OCI-LY1 (cell line): ENCODE measurements around the gene CHN1.

ENCODE experiments used
- EZH2 ChIP-seq: fragments of 200-600 bp; sonication (generic), shearing (Covaris generic); IDR thresholded peaks from 2 replicates; pipeline ENCODE4 v1.8.0; 2017; ENCODE audit warnings: borderline replicate concordance, mixed run types, mild to moderate bottlenecking, antibody characterized with exemption, low read length, moderate library complexity, mixed read lengths
- TF ChIP-seq, protein P1 (sequence below): fragments of 200-600 bp; sonication (generic), shearing (Covaris generic); IDR thresholded peaks from 2 replicates; pipeline ENCODE4 v1.5.1; 2017; ENCODE audit warnings: mild to moderate bottlenecking, antibody characterized with exemption, low read length, moderate library complexity, mixed read lengths

GRCh38 chr2:174969091-174969734, 36.0 kb downstream of the CHN1 start:
- no peak for TF ChIP-seq EZH2
- TF ChIP-seq, protein P1, sequence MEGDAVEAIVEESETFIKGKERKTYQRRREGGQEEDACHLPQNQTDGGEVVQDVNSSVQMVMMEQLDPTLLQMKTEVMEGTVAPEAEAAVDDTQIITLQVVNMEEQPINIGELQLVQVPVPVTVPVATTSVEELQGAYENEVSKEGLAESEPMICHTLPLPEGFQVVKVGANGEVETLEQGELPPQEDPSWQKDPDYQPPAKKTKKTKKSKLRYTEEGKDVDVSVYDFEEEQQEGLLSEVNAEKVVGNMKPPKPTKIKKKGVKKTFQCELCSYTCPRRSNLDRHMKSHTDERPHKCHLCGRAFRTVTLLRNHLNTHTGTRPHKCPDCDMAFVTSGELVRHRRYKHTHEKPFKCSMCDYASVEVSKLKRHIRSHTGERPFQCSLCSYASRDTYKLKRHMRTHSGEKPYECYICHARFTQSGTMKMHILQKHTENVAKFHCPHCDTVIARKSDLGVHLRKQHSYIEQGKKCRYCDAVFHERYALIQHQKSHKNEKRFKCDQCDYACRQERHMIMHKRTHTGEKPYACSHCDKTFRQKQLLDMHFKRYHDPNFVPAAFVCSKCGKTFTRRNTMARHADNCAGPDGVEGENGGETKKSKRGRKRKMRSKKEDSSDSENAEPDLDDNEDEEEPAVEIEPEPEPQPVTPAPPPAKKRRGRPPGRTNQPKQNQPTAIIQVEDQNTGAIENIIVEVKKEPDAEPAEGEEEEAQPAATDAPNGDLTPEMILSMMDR = no peak
